HepG2 (cell line): ENCODE measurements around the gene VWA7. TPM values are rescaled to one million over a fixed set of nuclear protein-coding genes. Genes with fewer than 3 reads are reported as not detected.

Experiments
- ELF1 ChIP-seq: sonication (generic); formaldehyde crosslinking; IDR thresholded peaks from 2 replicates; pipeline ENCODE4 v1.4.0; 2020; ENCODE audit warnings: missing genetic modification reagents
- HDAC1 ChIP-seq: sonication (generic); formaldehyde crosslinking; IDR thresholded peaks from 2 replicates; pipeline ENCODE4 v1.5.1; 2020; ENCODE audit warnings: mild to moderate bottlenecking, missing genetic modification reagents
- JARID2 ChIP-seq: sonication (generic); formaldehyde crosslinking; IDR thresholded peaks from 2 replicates; pipeline ENCODE4 v1.8.1; 2023; ENCODE audit warnings: missing genetic modification reagents, inconsistent platforms; ENCODE audit not compliant: insufficient replicate concordance
- KDM2A ChIP-seq: sonication (generic); formaldehyde crosslinking; IDR thresholded peaks from 2 replicates; pipeline ENCODE4 v1.4.0; 2020; ENCODE audit warnings: low read depth, missing genetic modification reagents, borderline replicate concordance
- MTERF4 ChIP-seq: sonication (generic); formaldehyde crosslinking; IDR thresholded peaks from 2 replicates; pipeline ENCODE4 v1.8.0; 2023; ENCODE audit warnings: mild to moderate bottlenecking, missing genetic modification reagents
- NFYB ChIP-seq: sonication (generic); formaldehyde crosslinking; IDR thresholded peaks from 2 replicates; pipeline ENCODE4 v1.4.0; 2020; ENCODE audit warnings: missing genetic modification reagents
- TAF1 ChIP-seq: sonication (generic); formaldehyde crosslinking; IDR thresholded peaks from 2 replicates; pipeline ENCODE4 v1.4.0; 2020; ENCODE audit warnings: missing genetic modification reagents
- YY1 ChIP-seq: IDR thresholded peaks from 2 replicates; pipeline ENCODE4 v1.6.1; 2011; ENCODE audit warnings: low read length, low read depth, moderate library complexity, mild to moderate bottlenecking; ENCODE audit not compliant: insufficient read depth, insufficient replicate concordance
- ZEB1 ChIP-seq: IDR thresholded peaks from 2 replicates; pipeline ENCODE4 v1.6.1; 2012; ENCODE audit warnings: mild to moderate bottlenecking, low read depth, inconsistent platforms; ENCODE audit not compliant: insufficient replicate concordance
- ZNF232 ChIP-seq: sonication (generic); formaldehyde crosslinking; IDR thresholded peaks from 2 replicates; pipeline ENCODE4 v1.4.0; 2020; ENCODE audit warnings: missing genetic modification reagents, borderline replicate concordance
- ZNF33B ChIP-seq: sonication (generic); formaldehyde crosslinking; IDR thresholded peaks from 2 replicates; pipeline ENCODE4 v1.5.1; 2020; ENCODE audit warnings: mild to moderate bottlenecking, missing genetic modification reagents
- ZNF382 ChIP-seq: sonication (generic); formaldehyde crosslinking; IDR thresholded peaks from 2 replicates; pipeline ENCODE4 v1.5.0; 2020; ENCODE audit warnings: missing genetic modification reagents, mild to moderate bottlenecking, borderline replicate concordance
- ZNF558 ChIP-seq: sonication (generic); formaldehyde crosslinking; IDR thresholded peaks from 2 replicates; pipeline ENCODE4 v1.9.0; 2022; ENCODE audit warnings: mild to moderate bottlenecking, missing genetic modification reagents, borderline replicate concordance
- ZNF577 ChIP-seq: sonication (generic); formaldehyde crosslinking; IDR thresholded peaks from 2 replicates; pipeline ENCODE4 v1.4.0; 2020; ENCODE audit warnings: mild to moderate bottlenecking, low read depth, missing genetic modification reagents, borderline replicate concordance
- ZNF629 ChIP-seq: sonication (generic); formaldehyde crosslinking; conservative IDR thresholded peaks from 2 replicates; pipeline ENCODE4 v1.5.0; 2020; ENCODE audit warnings: missing genetic modification reagents
- ZNF746 ChIP-seq: sonication (generic); formaldehyde crosslinking; IDR thresholded peaks from 2 replicates; pipeline ENCODE4 v1.8.0; 2022; ENCODE audit warnings: mild to moderate bottlenecking, missing genetic modification reagents
- ZSCAN25 ChIP-seq: sonication (generic); formaldehyde crosslinking; IDR thresholded peaks from 2 replicates; pipeline ENCODE4 v1.8.0; 2022; ENCODE audit warnings: mild to moderate bottlenecking, missing genetic modification reagents
- polyA plus RNA-seq, 8 experiments: library from polyadenylated mRNA; depleted of rRNA in 3 of 8; stranded (reverse) in 7 of 8; unstranded in 1 of 8; fragments of >200 nt; fragmentation: Illumina TruSeq in 4 of 8; extraction: Trizol in 4 of 8; gene quantifications; 2 replicates each; pipeline versions ENCODE4 v1.2.1 to v1.2.3, GENCODE V29; 2011 to 2016; ENCODE audit warnings: low read depth in 4 of 8, missing spikeins in 1 of 8, mixed read lengths in 1 of 8; ENCODE audit not compliant: insufficient read depth in 1 of 8
- total RNA-seq, 5 experiments: library from RNA; depleted of rRNA; stranded (reverse); fragments of >200 nt; fragmentation: Illumina TruSeq; extraction: Trizol; gene quantifications; 2 replicates each; pipeline ENCODE4 v1.2.3, GENCODE V29; 2016; ENCODE audit warnings: low read depth in 1 of 5
- TF ChIP-seq, protein P1 (sequence below): sonication (generic); formaldehyde crosslinking; IDR thresholded peaks from 2 replicates; pipeline ENCODE4 v1.4.0; 2020; ENCODE audit warnings: missing genetic modification reagents, borderline replicate concordance
- TF ChIP-seq, protein P2 (sequence below): sonication (generic); formaldehyde crosslinking; IDR thresholded peaks from 2 replicates; pipeline ENCODE4 v1.5.1; 2020; ENCODE audit warnings: mild to moderate bottlenecking, missing genetic modification reagents
- TF ChIP-seq, protein P3 (sequence below): sonication (generic); formaldehyde crosslinking; IDR thresholded peaks from 2 replicates; pipeline ENCODE4 v1.4.0; 2020; ENCODE audit warnings: missing genetic modification reagents

Gene VWA7
- total and polyA plus RNA-seq, 2 of the 13 experiments (the other 11 are each of a cell fraction or from before 2014, with no cell fraction given): 0.86 to 3.3 TPM

DNA sequence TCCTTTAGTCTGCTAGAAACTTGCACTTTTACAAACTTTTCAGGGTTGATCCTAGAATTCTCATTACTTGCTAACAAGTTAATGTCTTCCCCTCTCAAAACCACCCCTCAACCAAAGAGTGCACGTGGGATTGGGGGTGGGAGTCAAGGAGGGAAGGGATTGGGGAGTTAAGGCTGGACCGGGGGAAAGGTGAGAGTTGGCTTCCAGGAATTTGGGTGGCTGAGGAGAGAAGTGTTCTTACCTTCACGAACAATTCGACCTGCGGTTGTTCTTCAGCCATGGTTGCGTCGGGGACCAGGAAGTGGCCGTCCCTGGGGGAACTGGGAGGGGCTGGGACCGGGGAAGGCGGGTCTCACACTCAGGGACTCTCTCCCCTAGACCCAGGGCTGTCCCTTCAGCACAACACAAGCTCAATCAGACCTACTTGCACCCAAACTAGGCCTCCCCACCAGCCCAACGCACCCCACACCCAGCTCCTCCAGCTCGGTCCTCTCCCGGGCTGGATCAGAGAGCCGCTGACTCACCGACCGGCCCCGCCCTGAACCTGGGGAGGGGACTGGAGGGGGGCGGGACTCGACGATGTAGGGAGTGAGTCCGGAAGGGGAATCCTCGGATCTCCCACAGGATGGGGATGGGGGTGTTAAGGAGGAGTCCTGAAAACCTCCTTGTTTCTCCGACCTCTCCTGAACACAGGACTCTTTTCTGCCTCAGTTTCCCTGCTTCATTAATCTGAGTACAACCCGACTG is 40.9 kb downstream of the VWA7 start, which contains the start of gene CLIC1 (continued):
- TF ChIP-seq ZNF558: no peak; the same call in 1 of the 2 replicates
- peak; percentile 41; the same call in 1 of the 2 replicates for TF ChIP-seq ZNF232 (CRISPR knock-in tag)
- peak; percentile 94 for TF ChIP-seq TAF1 (CRISPR knock-in tag)
- no peak for TF ChIP-seq ZNF629 (CRISPR knock-in tag)
- TF ChIP-seq KDM2A (CRISPR knock-in tag): peak; percentile 91
- TF ChIP-seq ZNF382: no peak
- peak; percentile 65 for TF ChIP-seq YY1
- peak; percentile 86 for TF ChIP-seq ZSCAN25
- no peak for TF ChIP-seq JARID2 (CRISPR knock-in tag)
- peak; percentile 26; the same call in 1 of the 2 replicates for TF ChIP-seq NFYB (CRISPR knock-in tag)
- peak; percentile 90 for TF ChIP-seq ELF1 (CRISPR knock-in tag)
- TF ChIP-seq, protein P1, sequence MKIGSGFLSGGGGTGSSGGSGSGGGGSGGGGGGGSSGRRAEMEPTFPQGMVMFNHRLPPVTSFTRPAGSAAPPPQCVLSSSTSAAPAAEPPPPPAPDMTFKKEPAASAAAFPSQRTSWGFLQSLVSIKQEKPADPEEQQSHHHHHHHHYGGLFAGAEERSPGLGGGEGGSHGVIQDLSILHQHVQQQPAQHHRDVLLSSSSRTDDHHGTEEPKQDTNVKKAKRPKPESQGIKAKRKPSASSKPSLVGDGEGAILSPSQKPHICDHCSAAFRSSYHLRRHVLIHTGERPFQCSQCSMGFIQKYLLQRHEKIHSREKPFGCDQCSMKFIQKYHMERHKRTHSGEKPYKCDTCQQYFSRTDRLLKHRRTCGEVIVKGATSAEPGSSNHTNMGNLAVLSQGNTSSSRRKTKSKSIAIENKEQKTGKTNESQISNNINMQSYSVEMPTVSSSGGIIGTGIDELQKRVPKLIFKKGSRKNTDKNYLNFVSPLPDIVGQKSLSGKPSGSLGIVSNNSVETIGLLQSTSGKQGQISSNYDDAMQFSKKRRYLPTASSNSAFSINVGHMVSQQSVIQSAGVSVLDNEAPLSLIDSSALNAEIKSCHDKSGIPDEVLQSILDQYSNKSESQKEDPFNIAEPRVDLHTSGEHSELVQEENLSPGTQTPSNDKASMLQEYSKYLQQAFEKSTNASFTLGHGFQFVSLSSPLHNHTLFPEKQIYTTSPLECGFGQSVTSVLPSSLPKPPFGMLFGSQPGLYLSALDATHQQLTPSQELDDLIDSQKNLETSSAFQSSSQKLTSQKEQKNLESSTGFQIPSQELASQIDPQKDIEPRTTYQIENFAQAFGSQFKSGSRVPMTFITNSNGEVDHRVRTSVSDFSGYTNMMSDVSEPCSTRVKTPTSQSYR (CRISPR knock-in tag): peak; percentile 56; the same call in 1 of the 2 replicates
- TF ChIP-seq ZNF577 (CRISPR knock-in tag): no peak
- no peak; the same call in 1 of the 2 replicates for TF ChIP-seq MTERF4
- no peak for TF ChIP-seq ZNF33B (CRISPR knock-in tag)
- TF ChIP-seq ZEB1: no peak
- TF ChIP-seq ZNF746 (CRISPR knock-in tag): peak; percentile 87; the same call in 1 of the 2 replicates
- TF ChIP-seq, protein P2, sequence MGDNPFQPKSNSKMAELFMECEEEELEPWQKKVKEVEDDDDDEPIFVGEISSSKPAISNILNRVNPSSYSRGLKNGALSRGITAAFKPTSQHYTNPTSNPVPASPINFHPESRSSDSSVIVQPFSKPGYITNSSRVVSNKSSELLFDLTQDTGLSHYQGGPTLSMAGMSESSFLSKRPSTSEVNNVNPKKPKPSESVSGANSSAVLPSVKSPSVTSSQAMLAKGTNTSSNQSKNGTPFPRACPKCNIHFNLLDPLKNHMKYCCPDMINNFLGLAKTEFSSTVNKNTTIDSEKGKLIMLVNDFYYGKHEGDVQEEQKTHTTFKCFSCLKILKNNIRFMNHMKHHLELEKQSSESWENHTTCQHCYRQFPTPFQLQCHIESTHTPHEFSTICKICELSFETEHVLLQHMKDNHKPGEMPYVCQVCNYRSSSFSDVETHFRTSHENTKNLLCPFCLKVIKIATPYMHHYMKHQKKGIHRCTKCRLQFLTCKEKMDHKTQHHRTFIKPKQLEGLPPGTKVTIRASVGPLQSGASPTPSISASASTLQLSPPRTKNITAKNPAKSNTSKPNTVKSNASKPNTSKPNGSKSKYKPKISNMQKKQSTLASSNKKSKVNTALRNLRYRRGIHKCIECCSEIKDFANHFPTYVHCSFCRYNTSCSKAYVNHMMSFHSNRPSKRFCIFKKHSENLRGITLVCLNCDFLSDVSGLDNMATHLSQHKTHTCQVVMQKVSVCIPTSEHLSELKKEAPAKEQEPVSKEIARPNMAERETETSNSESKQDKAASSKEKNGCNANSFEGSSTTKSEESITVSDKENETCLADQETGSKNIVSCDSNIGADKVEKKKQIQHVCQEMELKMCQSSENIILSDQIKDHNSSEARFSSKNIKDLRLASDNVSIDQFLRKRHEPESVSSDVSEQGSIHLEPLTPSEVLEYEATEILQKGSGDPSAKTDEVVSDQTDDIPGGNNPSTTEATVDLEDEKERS (CRISPR knock-in tag): peak; percentile 37; the same call in 1 of the 2 replicates
- TF ChIP-seq, protein P3, sequence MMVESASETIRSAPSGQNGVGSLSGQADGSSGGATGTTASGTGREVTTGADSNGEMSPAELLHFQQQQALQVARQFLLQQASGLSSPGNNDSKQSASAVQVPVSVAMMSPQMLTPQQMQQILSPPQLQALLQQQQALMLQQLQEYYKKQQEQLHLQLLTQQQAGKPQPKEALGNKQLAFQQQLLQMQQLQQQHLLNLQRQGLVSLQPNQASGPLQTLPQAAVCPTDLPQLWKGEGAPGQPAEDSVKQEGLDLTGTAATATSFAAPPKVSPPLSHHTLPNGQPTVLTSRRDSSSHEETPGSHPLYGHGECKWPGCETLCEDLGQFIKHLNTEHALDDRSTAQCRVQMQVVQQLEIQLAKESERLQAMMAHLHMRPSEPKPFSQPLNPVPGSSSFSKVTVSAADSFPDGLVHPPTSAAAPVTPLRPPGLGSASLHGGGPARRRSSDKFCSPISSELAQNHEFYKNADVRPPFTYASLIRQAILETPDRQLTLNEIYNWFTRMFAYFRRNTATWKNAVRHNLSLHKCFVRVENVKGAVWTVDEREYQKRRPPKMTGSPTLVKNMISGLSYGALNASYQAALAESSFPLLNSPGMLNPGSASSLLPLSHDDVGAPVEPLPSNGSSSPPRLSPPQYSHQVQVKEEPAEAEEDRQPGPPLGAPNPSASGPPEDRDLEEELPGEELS: peak; percentile 72
- peak; percentile 75; the same call in 1 of the 2 replicates for TF ChIP-seq HDAC1 (CRISPR knock-in tag)
